Stimulated activated naive CD8-positive, alpha-beta T cell treated with anti-CD3 and anti-CD28 coated beads, Interleukin-15, Interleukin-2, amounts not matched to agents 100 U/mL and 50 U/mL, for 24 hours (primary cell): Measurements from ENCODE around the gene KCNG4.

Experiments used
- ATAC-seq: fragments of 150-1000 bp; cut with Tn5 transposase; one replicate; pipeline ENCODE4 v1.10.0; 2021
- DNase-seq: peaks from one replicate; pipeline ENCODE4 v3.0.0; 2021

The KCNG4 gene

DNA sequence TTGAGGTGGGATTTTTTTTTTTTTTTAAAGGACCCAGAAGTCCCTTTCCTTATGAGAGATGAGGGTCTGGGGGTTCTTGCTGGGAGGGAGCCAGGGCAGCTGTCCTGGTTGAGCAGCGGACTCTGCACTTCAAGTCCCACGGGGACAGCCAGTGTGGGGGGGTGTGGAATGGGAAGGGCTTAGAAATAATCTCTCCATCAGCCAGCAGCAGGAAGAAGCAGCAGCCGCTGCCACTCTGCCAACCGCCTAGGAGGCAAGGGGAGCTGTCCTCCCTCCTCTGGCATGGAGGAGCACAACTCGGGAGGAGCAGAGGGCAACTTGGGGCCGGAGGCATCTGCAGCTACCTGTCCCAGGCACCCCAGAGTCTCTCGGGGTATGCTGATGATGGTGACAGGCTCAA, at the start of gene KCNG4:
Gene KCNG4, minus strand, starts transcription at position 104 of the 400 bp plus-strand sequence. CDS start 2,527 bp downstream, outside the sequence.
- DNase-seq, result no peak
- no peak for ATAC-seq

DNA sequence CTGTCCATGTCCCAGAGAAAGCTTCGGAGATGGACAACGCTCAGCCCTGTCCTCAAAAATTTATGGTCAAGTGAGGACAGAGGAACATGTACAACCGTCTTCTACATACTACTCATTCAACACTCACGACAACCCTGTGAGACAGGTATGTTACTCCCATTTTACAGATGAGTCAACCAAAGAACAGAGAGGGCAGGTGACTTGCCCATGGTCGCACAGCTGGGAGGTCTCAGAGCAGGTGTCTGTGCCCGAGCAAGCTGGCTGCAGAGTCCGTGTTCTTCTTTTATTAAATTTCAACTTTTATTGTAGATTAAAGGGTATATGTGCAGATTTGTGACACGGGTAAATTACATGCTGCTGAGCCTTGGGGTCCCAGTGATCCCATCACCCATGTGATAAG, 49.1 kb upstream of the KCNG4 start:
- ATAC-seq (no peak), DNase-seq (no peak)

- no peak for ATAC-seq
These were observed 46.9 kb upstream of the KCNG4 start for GRCh38 chr16:84286578-84287240.

DNA sequence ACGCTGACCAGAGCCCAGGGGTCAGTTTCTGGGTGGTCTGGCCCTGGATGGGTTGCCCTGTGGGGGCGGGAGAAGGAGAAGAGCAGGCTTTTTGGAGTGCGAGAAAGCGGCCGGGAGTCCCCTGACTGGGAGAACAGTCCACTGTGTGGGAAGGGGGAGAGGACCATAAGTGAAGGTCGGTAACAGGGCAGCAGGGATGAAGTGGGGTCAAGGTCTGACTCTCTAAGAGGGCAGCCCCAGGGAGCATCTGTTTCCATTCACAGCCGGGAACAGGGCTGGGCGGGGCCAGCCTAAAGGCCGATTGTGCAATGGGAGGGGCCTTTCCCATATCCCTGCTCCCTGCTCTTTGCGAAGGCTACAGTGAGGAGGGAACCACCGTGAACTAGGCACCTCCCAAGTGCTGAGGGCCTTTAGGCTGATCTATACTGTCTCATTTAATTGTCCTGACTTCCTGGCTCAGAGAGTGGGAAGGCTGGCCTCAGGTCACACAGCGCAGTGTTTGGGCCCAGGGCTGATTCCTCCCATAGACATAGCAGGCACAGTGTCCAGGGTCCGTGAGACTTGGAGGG, 44.4 kb upstream of the KCNG4 start:
- DNase-seq (no peak), ATAC-seq (no peak)

More at GRCh38 chr16:84286578-84287240, 46.9 kb upstream of the KCNG4 start:
- no peak for DNase-seq

GRCh38 chr16:84283314-84284153, 43.7 kb upstream of the KCNG4 start:
- DNase-seq, result no peak

GRCh38 chr16:84282533-84282932, 42.7 kb upstream of the KCNG4 start:
- ATAC-seq, result no peak

More at GRCh38 chr16:84283314-84284153, 43.7 kb upstream of the KCNG4 start:
- no peak for ATAC-seq

GRCh38 chr16:84281074-84281473, 41.3 kb upstream of the KCNG4 start:
- ATAC-seq (no peak), DNase-seq (no peak)

More at GRCh38 chr16:84282533-84282932, 42.7 kb upstream of the KCNG4 start:
- DNase-seq, result no peak

DNA sequence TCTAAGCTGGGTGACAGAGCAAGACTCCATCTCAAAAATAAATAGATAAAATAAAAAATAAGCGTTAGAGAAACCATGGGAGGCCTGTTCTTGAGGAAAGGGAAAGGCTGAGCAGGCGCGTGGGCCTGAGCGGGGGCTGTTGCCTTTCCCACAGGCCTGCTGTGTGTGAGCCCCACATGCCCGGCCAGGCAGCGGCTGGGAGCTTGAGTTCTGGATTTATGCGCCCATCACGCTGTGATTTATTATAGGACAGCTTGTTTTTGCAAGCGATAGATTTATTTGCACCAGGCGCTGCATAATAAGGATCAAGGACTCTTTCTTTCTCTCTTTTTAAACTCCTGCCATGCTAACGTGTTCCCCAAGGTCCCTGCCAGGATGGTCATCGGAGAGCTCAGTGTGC, 40.1 kb upstream of the KCNG4 start:
- DNase-seq (no peak), ATAC-seq (no peak)

GRCh38 chr16:84278968-84279367, 39.2 kb upstream of the KCNG4 start:
- ATAC-seq, result no peak

DNA sequence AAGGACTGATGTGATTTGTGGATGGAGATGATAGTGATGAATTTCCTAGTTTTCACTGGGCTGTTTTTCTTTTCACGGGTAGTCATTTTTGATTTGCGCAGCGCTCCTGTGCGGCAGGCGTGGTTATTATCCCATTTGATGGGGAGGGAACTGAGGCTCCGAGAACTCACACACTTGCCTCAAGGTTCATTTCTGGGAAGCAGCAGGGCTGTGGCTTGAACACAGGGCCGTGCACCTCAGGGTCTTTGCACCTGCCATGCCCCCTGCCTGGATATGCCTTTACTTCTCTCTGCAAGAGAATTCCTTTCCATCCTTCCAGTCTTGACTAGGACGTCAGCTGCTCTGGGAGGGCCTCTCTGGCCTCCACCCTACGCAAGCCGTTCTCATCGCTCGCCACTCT, 38.5 kb upstream of the KCNG4 start:
- ATAC-seq (no peak), DNase-seq (no peak)

More at GRCh38 chr16:84278968-84279367, 39.2 kb upstream of the KCNG4 start:
- no peak for DNase-seq

DNA sequence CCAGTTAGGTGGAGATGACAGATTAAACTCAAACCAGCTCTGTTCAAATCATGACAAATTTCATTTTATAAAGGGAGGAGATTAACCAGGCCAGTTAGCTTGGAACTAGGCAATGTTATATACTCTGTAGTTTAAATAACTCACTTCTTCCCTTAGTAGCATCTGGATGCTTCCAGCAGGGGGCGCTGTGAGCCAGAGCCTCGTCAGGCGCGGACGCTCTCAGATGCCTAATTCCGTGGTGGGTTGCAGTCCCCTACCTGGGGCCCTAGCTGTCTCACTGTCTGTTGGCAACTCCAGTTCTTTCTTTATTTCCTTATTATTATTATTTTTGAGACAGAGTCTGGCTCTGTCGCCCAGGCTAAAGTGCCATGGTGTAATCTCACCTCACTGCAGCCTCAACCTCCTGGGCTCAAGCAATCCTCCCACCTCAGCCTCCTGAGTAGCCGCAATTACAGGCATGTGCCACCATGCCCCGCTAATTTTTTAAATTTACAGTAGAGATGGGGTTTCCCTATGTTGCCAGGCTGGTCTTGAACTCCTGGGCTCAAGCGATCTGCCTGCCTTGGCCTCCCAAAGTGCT, 37.5 kb upstream of the KCNG4 start:
- DNase-seq (peak; percentile 84), ATAC-seq (no peak)

GRCh38 chr16:84275585-84276151, 35.9 kb upstream of the KCNG4 start:
- DNase-seq (no peak), ATAC-seq (no peak)

DNA sequence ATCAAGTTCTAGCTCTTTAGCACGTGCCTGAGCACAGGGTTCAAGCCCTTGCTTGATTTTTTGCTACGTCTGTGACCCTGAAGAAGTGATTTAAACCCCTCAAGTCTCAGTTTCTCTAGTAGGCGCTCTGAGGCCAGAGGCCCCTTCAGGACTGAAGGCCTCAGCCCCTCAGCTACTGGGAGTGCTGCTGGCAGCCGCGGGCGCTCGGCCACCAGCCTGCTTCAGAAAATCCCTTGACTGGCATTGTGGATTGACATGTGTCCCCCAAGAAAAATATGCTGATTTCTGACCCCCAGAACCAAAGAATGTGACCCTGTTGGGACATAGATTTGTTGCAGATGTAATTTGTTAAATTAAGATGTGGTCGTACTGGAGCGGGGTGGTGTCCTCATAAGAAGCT, 34.7 kb upstream of the KCNG4 start:
- ATAC-seq (no peak), DNase-seq (no peak)

DNA sequence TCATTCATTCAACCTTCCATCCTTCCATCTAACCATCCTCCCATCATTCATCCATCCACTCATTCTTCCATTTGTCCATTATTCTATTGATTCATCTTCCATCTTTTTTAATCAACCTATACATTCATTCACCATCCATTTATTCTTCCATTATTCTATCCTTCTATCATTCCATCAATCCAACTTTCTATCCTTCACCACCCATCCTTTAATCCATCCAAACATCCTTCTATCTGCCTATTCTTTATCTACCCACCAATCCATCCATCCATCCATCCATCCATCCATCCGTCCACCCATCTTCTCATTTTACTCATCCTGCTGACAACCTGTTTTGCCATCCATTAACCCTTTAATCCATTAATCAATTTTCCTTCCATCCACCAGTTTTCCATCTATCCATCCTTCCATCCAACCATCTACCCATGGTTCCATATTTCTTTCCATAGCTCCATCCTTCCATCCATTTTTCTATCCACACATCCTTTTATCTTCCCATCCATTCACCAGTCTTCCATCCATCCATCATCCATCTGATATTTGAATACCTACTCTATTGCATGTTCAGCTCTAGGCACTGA, 33.0 kb upstream of the KCNG4 start:
- DNase-seq (no peak), ATAC-seq (no peak)

DNA sequence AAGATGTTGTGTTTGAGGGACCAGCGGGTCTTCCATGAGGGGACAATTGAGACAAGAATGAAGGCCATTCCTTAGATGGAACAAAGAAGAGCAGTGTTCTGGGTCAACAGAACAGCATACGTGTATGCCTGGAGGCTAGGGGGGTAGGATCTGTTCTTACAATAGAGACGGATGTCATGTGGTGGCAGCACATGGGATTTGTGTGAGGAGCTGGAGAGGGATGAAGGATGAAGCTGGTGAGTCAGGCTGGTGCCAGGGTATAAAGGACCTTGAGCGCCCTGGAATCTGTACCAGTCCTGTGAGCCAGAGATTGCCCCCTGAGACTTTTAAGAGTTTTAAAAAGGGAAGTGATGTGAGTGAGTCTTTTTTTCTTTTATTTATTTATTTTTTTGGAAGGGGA, 32.1 kb upstream of the KCNG4 start:
- DNase-seq, result no peak
- ATAC-seq, result no peak

DNA sequence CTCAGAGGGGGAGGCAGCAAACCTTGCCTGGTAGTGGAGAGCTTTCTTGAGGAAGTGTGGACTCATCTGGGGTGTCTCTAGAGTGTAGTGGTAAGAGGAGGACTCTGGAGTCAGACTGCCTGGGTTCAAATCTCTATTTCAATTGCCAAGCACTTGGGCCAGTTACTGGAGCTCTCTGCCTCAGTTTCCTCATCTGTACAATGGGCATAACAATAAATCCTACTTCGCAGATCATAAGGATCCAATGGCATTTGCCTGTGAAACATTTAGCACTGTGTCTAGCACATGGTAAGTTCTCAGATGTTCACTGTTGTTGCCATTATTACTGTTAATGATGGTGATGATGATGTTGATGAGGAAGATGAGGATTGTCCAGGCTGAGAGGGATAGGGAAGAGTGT, 31.2 kb upstream of the KCNG4 start:
- DNase-seq, result no peak
- ATAC-seq, result no peak

- DNase-seq, result no peak
- no peak for ATAC-seq
These were observed 30.7 kb upstream of the KCNG4 start for GRCh38 chr16:84270531-84270930.

GRCh38 chr16:84270071-84270470, 30.3 kb upstream of the KCNG4 start:
- no peak for DNase-seq
- ATAC-seq, result no peak

- ATAC-seq (no peak), DNase-seq (no peak)
These were observed 28.7 kb upstream of the KCNG4 start for GRCh38 chr16:84268291-84269040.

- ATAC-seq, result no peak
These were observed 27.6 kb upstream of the KCNG4 start for GRCh38 chr16:84267380-84267779.

GRCh38 chr16:84266451-84266850, 26.6 kb upstream of the KCNG4 start:
- ATAC-seq (peak; percentile 68), DNase-seq (peak; percentile 10)

More at GRCh38 chr16:84267380-84267779, 27.6 kb upstream of the KCNG4 start:
- DNase-seq, result no peak
